Measurements from ENCODE around the gene CCR7.

CCR7 gene, protein sequence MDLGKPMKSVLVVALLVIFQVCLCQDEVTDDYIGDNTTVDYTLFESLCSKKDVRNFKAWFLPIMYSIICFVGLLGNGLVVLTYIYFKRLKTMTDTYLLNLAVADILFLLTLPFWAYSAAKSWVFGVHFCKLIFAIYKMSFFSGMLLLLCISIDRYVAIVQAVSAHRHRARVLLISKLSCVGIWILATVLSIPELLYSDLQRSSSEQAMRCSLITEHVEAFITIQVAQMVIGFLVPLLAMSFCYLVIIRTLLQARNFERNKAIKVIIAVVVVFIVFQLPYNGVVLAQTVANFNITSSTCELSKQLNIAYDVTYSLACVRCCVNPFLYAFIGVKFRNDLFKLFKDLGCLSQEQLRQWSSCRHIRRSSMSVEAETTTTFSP

DNA sequence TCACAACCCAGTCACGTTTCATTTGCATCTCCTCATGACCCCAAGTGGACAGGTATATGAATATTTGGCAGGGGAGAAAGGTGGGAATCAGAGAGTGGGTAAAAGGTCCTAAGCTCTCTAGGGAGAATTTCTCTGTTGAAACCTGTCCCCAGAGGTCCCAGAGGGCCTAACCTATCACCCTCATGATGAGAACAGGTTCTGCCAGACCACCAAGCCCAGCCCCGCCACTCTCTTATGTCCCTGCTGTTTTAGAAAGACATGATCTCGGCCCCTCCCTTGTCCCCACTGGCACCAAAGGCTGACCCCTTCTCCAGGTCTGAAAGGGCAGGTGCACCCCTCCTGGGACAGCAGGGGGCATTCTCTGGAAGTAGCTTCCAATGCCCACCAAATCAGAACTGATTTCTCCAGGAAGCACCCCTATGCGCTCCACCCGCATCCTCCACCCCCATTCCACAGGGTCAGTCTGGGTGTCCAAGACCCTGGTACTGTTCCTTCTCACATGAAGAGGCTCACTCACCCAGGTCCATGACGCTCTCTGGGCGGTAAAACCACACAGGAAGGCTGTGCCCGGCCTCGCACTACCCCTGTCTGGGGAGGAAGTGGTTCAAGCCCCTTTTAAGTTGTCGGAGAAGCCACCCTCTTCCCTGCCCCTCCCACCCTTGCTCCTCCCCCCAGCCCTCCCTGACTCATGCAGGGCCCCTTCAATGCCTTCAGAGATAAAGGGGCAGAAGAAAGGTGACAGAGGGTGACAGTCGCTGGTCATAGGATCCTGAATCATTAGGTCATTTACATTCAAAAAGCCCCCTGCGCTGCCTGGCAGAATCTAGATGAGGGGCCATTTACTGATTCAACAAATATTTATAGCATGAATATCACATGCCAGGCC, at the start of gene CCR7:
Gene CCR7 (minus strand): TSS at position 590 of the 886 bp plus-strand sequence. CDS start 63 bp downstream, at position 527.
- peak; percentile 58 to 67 (median 66) for DNase-seq

DNA sequence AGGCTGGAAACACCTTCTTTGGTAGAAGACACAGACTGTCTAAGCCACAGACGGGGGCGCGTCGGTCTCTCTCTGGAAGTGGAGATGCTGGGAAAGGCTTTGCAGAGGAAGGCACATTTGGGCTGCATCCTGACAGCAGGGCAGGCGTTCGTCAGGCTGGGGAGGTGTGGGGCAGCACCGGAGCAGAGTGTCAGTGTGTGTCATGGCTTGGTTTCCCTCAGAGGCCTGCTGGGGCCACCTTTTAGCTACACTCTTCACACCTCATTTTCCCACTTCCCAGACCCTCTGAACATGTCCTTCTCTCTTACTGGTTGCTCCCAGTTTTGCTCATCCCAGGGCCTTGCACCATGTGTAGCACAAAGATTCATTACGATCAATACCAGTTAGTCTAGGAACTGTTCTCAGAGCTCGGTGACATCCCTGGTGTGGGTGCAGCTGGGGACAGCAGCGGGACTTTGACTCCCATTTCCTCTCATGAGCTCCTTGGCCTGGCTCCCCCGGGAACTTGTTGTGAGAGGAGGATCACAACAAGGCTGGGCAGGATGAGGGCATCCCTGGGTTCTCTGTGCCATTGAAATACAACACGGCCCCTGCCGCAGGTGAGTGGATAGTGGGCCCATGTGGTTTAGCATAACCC, 49.3 kb upstream of the CCR7 start:
- DNase-seq, result no peak

DNA sequence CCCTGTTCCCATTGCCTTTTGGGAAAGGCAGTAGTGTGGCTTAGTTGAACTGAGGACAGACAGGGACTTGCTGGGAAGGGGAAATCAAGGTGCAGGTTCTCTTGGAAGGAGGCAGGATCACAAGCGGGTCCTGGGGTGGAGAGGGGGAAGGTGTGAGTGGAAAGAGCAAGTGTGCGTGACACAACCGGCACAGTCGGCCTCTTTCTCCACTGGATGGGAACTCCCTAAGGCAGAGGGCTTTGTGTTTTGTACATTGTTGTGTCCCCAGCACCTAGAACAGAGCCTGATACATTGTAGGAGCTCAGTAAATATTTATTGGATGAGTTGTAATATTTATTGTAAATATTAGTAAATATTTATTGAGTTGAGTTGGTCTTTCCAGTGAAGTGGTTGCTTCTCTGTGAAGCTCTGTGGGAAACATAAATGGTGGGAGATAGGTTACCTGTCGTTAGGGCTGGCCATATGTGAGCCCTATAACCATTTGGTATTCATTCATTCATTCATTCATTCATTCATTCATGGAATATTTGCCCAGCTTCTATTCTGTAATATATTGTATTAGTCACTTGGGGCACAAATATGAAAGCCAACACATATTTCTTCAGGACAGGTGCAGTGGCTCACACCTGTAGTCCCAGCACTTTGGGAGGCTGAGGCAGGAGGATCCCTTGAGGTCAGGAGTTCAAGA, 48.3 kb upstream of the CCR7 start:
- no peak for DNase-seq

DNA sequence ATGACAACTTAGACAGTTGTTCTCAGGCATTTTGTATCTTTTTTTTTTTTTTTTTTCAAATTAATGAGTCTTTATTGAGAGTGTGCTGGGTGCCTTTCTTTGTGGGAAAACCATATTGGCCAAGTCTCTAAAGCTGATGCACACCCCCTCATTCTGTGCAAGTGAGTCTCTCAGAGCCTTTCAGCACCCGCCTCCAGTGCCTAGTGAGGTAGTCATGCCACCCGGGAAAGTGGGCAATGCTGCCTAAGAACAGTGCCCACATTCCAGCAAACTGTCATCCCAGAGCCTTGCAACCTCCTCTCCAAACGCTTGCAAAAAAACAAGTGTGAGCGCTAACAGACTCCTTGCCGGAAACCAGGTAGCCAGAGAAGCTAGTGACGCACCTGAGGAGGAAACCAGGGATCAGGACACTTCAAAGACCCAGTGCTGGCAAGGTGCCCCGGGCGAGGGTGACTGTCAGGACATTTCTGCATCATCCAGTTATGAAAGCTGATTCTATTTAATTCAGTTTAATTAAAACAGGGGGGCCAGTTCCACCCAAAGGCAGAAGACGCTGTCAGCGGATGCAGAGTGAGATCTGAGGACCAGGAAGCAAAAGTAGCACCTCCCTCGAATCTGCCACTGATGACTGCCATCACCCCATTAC, 47.5 kb upstream of the CCR7 start:
- peak; percentile 48 to 74 (median 67) for DNase-seq

DNA sequence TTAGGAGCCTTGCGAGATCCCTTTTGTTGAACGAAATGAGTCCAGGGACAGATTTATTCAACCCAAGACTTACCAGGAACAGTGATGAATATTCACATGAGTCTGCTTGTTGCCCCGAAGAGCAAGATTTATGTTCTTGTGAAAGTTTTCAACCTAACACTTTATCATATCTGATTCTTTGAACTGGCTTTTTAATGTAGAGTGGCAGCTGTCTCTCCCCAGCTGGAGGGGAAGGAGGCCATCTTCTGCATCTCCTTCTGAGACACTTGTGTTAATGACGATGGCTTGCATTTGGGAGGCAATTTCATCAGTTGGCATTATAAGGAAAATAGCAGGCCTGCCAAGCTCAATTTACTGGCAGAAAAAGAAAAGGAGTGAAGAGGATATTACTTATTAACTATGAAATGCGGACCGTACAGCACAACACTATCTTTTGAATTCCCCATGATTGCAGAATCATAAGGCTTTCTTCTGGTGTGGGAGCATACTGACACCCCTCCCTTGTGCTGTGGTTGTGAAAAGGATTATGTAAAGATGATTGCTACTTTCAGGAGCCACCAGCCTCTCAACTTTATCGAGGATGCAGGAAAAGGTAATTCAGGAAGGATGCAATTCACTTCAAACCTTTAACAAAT, 46.7 kb upstream of the CCR7 start:
- DNase-seq, result no peak

DNA sequence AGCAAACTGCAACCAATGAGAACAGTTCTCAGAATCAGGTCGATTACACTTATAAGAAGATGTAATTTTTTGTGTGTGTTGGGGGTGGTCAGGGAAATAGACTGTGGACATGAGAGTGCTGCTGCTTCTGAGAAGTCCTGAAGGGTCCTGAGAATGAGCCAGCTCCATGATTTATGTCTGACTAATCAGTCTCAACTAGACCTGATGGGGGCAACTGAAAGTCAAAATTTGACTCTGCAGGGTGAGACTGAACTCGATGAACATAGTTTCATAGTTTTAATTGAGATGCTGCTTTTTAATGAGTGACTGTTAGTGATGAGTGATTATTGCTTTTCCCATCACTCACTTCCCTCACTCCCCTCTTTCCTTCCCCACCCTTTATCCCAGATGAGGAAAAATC, 45.1 kb upstream of the CCR7 start:
- DNase-seq, result peak in 1 of 3 donors; percentile 37

DNA sequence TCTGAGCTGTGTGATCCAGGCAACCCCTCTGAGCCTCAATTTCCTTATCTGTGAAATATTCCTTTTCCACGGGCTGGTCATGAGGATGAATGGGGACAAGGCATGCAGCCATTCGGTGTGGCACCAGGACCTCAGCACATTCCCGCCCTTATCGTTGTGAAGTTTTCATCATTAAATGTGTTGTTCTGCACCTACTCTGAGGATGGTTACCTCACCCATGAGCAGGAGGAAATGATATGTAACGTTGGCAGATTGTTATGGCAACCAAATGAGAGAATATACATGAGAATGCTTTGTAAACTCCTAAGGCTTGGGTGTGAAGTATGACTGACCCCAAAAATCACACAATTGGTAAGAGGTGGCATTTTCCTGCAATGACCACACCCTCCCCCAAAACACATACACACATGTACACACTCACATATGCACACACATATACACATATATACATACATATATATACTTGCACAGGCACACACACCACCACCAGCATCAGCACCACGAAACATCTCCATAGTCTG, 42.8 kb upstream of the CCR7 start:
- DNase-seq, result no peak

DNA sequence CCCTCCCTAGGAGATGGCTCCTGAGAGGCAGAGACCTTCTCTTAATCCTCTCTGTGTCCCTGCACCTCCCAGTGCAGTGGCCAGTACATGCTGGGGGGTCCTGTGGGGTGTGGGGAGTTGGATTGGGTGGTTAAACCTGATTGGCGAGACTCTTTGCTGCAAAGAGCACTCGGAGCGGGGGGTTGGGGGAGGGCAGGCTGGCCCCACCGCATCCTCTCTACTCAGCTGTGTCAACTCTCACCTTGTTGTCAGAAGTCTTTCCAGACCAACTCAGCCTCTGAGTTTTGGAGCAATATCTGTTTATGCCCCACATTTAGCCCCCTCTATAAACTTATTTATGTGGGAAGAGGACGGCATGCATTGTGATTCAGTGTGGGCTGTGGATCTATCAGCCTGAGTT, 42.4 kb upstream of the CCR7 start:
- no peak for DNase-seq

DNA sequence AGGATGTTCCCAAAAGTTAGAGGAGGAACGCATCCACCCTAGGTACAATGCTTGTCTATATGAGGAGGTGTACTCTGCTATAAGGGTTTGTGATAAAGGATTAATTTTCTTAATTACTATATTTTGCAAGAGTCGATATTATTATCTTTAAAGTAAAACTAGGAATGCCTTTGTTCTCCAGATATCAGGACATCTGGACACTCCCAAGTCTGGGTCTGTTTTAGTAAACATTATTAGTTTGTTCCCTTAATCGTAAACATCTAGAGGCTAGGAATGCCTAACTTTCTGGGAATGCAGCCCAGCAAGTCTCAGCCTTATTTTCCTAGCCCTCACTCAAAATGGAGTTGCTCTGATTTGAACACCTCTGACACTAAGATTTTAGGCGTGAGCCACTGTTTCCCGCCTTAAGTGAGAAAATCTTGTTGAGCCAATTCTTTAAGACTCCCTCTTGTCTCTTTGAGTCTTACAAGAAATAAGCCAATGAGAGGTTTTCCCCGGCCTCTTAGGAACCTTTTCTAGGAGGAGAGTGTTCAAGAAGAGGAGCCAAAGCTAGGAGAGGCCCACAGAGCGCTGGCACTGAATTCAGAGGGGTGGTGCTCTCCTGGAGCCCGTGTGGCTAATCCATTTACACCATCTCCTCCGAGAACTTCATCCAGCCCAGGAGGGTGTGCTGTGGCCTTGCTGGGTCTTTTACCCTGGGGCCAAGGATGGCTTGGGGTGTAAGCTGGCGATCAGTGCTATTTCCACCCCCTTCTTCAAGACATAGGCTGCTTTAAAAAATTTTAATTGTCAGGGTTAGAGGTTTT, 41.5 kb upstream of the CCR7 start:
- DNase-seq, result no peak

DNA sequence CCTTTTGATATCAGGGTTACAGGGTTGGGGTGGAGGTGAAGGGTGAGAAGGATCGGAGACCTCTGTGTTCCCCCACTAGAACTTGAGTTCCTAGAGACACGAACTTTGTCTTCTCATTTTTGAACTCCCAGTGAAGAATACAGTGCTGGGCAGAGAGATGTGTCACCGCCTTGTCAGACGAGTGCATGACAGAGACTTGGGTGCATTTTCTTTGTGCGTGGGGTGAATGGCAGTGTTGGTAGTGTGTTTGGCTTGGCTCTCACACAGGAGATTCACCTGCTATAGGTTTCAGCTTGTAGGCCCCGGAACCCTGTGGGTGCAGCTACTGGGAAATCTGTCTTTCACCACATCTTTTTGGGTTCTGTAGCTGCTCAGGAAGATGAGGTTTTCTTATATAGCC, 40.0 kb upstream of the CCR7 start:
- DNase-seq, result no peak

DNA sequence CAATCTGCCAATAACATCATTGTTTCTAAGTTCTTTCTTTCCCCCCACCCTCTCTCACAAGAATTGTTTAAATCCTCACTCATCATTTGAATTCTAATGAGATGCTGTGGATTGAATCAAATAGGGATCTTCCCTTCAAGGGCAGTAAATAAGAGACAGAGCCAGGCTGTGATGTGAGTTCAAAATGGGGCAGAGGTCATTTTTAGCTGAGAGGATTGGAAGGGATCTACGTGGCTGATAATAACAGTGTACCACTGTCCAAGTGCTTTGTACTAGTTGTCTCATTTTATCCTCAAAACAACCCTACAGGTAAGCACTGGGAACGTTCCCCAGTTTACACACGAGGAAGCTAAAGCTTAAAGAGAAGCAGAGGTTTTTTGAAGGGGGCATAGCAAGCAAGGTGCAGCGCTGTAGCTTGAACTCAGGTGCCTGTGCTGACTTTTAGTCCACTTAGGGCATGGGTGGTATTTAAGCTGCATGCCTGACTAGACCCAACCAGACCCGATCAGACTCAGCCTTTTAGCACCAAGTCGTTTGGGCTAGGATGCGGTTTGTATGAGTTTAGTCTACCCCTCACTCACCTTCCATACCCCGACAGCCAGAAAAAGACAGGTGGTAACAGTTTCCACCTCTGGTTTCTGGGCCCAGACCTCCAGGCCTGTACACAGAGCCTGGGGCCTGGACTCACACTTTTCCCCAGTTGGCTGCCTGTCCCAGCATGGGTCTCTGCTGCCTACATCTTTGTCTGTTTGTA, 39.2 kb upstream of the CCR7 start:
- DNase-seq, result no peak

DNA sequence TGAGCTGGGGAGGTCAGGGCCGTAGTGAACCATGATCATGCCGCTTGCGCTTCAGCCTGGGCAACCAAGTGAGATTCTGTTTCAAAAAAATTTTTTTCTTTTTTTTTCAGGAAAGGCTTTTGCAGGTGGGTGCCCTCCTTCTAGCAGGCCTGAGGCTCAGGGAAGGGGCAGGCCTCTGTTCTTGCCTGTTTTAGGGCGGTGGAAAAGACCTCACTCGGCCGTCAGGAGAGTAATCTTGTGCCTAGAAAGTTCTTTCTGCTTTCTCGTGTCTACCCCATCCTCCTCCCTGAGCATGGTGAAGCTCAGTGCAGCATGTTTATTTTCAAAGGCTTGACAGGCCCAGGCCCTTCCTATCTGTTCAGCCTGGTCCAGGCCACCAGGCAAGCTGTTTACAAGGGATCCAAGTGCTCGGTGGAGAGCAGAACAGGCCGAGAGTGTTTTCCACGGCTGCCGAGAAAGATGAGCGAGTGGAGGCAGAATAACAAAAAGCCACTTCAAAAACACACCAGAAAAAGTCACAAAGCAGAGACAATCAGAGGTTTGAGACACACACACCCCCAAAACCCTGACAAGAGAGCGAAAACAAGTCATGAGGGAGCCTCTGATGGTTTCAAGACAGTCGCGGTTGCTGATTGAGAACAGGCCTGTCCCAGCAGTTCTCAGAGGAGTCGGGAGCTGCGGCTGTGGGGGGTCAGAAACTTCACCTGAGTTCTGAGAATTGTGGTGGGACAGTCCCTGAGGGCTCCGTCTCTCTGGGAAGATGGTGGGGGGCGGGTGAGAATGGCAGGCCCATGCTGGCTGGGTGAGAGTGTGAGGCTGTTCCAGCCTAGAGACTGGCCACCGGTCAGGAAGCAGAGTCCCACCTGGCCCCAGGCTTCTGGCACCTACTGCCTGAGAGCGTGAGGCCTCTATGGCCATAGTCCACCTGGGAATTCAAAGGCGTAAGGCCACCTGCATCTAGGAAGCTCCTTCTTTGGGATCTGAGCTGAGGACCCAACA, 37.5 kb upstream of the CCR7 start:
- no peak for DNase-seq

DNA sequence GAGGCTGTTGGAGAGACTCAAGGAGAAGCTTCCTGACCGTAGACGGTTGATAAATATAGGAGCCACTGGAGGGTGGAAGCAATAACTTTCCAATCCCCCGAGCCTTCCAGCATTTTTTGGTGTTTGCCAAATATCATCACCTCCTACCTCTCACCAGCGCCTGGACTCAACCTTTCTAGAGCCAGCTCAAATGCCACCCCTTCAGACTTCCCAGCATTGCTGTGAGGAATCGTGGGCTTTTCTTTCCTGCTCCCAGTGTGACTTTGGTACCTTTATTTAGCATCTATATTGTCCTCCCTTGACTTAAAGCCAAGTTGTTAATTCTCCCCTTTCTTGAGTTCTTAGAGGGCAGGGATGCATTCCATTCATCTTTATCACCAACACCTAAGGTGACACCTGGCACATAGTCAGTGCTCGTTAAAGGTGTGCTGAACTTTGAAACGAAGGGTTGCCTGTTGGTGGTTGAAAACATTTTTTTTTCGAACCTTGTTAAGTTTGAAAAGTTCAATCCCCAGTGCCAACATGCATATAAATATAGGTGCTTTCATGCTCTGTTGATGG, 35.3 kb upstream of the CCR7 start:
- no peak for DNase-seq

DNA sequence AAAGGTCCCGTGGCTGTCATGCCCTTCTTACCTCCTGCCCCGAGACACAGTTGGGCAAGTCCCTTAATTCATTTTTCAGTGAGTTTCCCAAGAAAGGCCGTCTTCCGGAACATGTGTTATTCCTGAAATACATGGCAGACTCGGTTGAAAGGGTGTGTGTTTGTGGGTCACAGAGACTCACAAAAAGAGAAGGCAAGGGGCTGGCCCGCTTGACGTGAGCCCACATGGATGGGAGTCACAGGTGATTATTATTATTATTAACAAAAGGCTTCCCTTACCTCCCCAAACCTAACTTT, 34.1 kb upstream of the CCR7 start:
- no peak for DNase-seq

DNA sequence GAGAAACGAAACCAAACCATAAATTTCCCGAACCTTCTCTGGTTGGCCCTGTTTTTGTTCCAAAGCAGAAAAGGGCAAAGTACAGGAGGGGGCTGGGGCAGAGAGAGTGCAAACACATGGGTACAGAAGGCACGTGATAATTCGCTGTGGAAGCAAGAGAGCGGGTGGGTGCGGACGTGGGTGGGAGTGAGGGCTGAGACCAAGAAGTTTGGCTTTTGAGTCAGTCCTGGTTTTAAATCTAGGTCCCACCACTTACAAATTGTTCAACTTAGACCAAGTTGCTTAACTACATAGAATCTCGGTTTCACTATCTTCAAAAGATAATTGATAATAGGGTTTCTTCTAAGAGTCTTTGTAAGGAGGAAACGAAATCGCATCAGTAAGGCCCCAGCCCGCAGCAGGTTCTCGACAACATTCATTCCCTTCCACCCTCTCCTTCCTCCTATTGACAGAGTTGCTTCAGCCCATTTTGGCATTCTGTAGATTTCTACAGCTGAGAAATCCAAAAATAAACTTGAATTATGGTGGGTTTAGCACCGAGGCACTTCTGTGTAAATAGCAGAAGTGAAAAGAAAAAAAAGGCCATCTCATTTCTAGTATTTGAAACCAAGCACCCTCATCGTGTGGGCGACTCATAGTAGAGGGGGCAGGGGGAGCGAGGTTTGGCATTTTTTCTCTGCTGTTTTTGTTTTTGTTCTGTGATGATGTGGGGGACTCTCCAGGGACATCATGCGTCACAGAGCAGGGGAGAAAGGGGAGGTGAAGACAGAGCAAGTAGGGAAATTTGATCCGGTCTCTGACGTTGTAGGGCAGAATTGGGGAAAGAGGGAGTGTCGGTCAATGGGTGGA, 33.6 kb upstream of the CCR7 start:
- DNase-seq, result peak; percentile 92 to 96 (median 93)

DNA sequence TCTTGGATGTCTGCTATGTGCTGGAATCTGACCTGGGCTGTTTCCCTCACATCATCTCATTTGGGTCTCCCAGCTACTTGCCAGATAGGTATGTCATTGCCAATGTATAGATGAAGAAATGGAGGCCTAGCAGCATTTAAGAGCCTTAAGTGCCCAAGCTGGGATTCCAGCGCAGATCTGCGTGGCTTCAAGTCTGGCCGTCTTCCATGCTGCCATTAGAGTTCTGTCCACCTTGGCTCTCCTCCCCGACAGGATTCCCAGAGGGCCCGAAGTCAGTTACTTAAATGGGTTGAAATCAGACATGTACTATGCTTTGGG, 33.0 kb upstream of the CCR7 start:
- DNase-seq, result no peak

DNA sequence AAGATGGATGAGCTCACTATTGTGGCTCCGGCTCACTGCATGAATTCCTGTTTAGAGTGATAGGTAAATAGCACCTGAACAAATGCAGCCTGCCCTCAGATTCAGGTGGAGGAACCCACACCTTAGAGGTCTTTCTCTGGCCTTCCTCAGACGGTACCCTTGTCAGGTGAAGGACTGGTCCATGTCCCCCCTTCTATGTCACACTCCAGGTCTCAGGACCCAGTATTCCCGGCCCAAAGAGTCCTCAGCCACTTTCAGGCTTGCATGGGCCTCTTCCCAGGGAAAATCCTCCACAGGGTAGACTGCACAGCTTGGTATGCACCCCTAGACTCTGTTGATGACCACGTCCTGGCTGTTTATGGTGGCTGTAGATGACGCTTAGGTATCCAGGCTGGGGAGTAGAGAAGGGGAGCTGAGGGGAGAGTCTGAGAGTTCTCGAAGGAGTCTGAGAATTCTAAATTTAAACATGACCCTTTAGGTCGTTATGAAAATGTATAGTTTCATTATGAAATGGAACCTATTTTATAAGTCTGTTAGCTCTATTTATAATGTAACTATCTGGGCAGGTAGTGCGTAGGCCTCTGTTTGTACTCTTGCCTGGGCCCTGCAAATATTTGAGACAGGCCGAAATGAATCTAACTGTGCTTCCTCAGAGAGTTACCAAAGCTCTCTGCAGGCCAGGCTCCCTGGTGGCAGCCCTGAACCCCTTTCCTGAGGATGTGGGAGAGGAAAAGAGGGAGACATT, 32.5 kb upstream of the CCR7 start:
- DNase-seq, result no peak

Measured in suppressor macrophage treated with lipopolysaccharide for 1 hour (primary cell).